SK-N-SH (cell line): ENCODE measurements around the gene VGLL3. TPM values are rescaled to one million over a fixed set of nuclear protein-coding genes. Genes with fewer than 3 reads are reported as not detected.

Experiments used
- CTCF ChIA-PET: fragments of 300-600, 350-600 bp; formaldehyde crosslinking; extraction: SDS; loops from one replicate; lab custom pipeline; 2021; lab: Yijun Ruan, JAX
- POLR2A ChIA-PET: fragments of 350-600 bp; sonication (Branson Sonifier 250); formaldehyde crosslinking; extraction: SDS; loops from one replicate; lab custom pipeline; 2020; ENCODE audit warnings: antibody characterized with exemption, inconsistent platforms; lab: Yijun Ruan, JAX
- DNase-seq: peaks from one replicate; pipeline ENCODE4 v3.0.0; 2012
- H2AFZ ChIP-seq: fragments of 200-600 bp; sonication (generic); 2 replicates; pipeline ENCODE4 v1.8.1; 2016; ENCODE audit warnings: antibody characterized with exemption, mild to moderate bottlenecking, low read depth
- H3F3A ChIP-seq: fragments of 200-600 bp; sonication (generic); replicated peaks from 2 replicates; pipeline ENCODE3; 2016; ENCODE audit warnings: antibody characterized with exemption, mild to moderate bottlenecking; ENCODE audit not compliant: insufficient read depth
- H3K27ac ChIP-seq, 2 experiments: fragments of 200-500 bp in 1 of 2; fragments of 200-600 bp in 1 of 2; sonication (Bioruptor generic) in 1 of 2; sonication (generic), shearing (Covaris generic) in 1 of 2; 2 replicates each; pipeline versions ENCODE4 v1.5.1 to v1.6.1; 2014 to 2016; ENCODE audit warnings: low read depth in 2 of 2, inconsistent platforms in 1 of 2, low read length in 1 of 2, mild to moderate bottlenecking in 1 of 2, mixed read lengths in 1 of 2
- H3K27me3 ChIP-seq: fragments of 200-600 bp; sonication (generic), shearing (Covaris generic); 2 replicates; pipeline ENCODE4 v1.6.1; 2016; ENCODE audit warnings: mixed run types; ENCODE audit not compliant: insufficient read depth
- H3K36me3 ChIP-seq, 2 experiments: fragments of 200-500 bp in 1 of 2; fragments of 200-600 bp in 1 of 2; sonication (Bioruptor generic) in 1 of 2; sonication (generic) in 1 of 2; replicated peaks in 1 of 2; 2 replicates each; pipeline versions ENCODE3 to v1.5.1; 2014 to 2016; ENCODE audit warnings: low read length in 1 of 2, mild to moderate bottlenecking in 1 of 2; ENCODE audit not compliant: insufficient read depth in 2 of 2, control insufficient read depth in 1 of 2
- H3K4me1 ChIP-seq, 2 experiments: fragments of 200-500 bp in 1 of 2; fragments of 200-600 bp in 1 of 2; sonication (Bioruptor generic) in 1 of 2; sonication (generic), shearing (Covaris generic) in 1 of 2; 2 replicates each; pipeline versions ENCODE4 v1.5.1 to v1.6.1; 2014 to 2016; ENCODE audit warnings: low read depth in 1 of 2, low read length in 1 of 2, mixed run types in 1 of 2; ENCODE audit not compliant: insufficient read depth in 2 of 2, control insufficient read depth in 1 of 2
- H3K4me2 ChIP-seq: fragments of 200-600 bp; sonication (generic), shearing (Covaris generic); 2 replicates; pipeline ENCODE4 v1.6.1; 2017; ENCODE audit warnings: mixed run types
- H3K4me3 ChIP-seq, 2 experiments: fragments of 200-500 bp in 1 of 2; fragments of 200-600 bp in 1 of 2; sonication (Bioruptor generic) in 1 of 2; sonication (generic), shearing (Covaris generic) in 1 of 2; 2 replicates each; pipeline versions ENCODE4 v1.5.1 to v1.8.1; 2014 to 2016; ENCODE audit warnings: low read depth in 2 of 2, inconsistent platforms in 1 of 2, low read length in 1 of 2, mild to moderate bottlenecking in 1 of 2, mixed read lengths in 1 of 2, moderate library complexity in 1 of 2
- H3K79me2 ChIP-seq: fragments of 200-600 bp; sonication (generic); 2 replicates; pipeline ENCODE4 v1.8.1; 2017; ENCODE audit warnings: mild to moderate bottlenecking; ENCODE audit not compliant: insufficient read depth
- H3K9ac ChIP-seq: fragments of 200-600 bp; sonication (generic); 2 replicates; pipeline ENCODE4 v1.6.1; 2017; ENCODE audit warnings: mixed run types
- H3K9me2 ChIP-seq: fragments of 200-600 bp; sonication (generic); 2 replicates; pipeline ENCODE4 v1.6.1; 2017; ENCODE audit warnings: mixed run types
- H3K9me3 ChIP-seq: fragments of 200-600 bp; sonication (generic); 2 replicates; pipeline ENCODE4 v1.6.1; 2017; ENCODE audit warnings: mixed run types, mild to moderate bottlenecking, moderate library complexity
- H4K20me1 ChIP-seq: fragments of 200-600 bp; sonication (generic); 2 replicates; pipeline ENCODE4 v1.6.1; 2017; ENCODE audit warnings: mild to moderate bottlenecking, mixed run types; ENCODE audit not compliant: insufficient read depth
- ELF1 ChIP-seq: IDR thresholded peaks from 2 replicates; pipeline ENCODE4 v1.4.0; 2012
- FOSL2 ChIP-seq: IDR thresholded peaks from 2 replicates; pipeline ENCODE4 v1.4.0; 2012; ENCODE audit warnings: low read depth, mild to moderate bottlenecking, moderate library complexity, borderline replicate concordance
- GATA2 ChIP-seq: sonication (generic); formaldehyde crosslinking; IDR thresholded peaks from 2 replicates; pipeline ENCODE4 v1.5.0; 2020; ENCODE audit warnings: mild to moderate bottlenecking, missing genetic modification reagents
- JUND ChIP-seq: IDR thresholded peaks from 2 replicates; pipeline ENCODE4 v1.4.0; 2012
- MXI1 ChIP-seq: IDR thresholded peaks from 2 replicates; pipeline ENCODE4 v1.6.1; 2012; ENCODE audit warnings: mild to moderate bottlenecking, low read depth, low read length, improper control_type of control experiment
- NFIC ChIP-seq: IDR thresholded peaks from 2 replicates; pipeline ENCODE4 v1.4.0; 2012; ENCODE audit warnings: borderline replicate concordance
- NRF1 ChIP-seq: IDR thresholded peaks from 2 replicates; pipeline ENCODE4 v1.6.1; 2012; ENCODE audit warnings: low read depth, mild to moderate bottlenecking, low read length
- POLR2AphosphoS5 ChIP-seq: IDR thresholded peaks from 2 replicates; pipeline ENCODE4 v1.6.1; 2012; ENCODE audit warnings: low read depth, low read length
- RCOR1 ChIP-seq: fragments of 150-350 bp; IDR thresholded peaks from 2 replicates; pipeline ENCODE4 v1.6.1; 2017; ENCODE audit warnings: antibody characterized with exemption, low read length
- RFX5 ChIP-seq: IDR thresholded peaks from 2 replicates; pipeline ENCODE4 v1.6.1; 2012; ENCODE audit warnings: mild to moderate bottlenecking, improper control_type of control experiment, low read length
- RXRA ChIP-seq: IDR thresholded peaks from 2 replicates; pipeline ENCODE4 v1.4.0; 2012; ENCODE audit warnings: low read depth, mild to moderate bottlenecking, borderline replicate concordance
- SIN3A ChIP-seq: IDR thresholded peaks from 2 replicates; pipeline ENCODE4 v1.6.1; 2012; ENCODE audit warnings: low read depth, mild to moderate bottlenecking, low read length, moderate library complexity, borderline replicate concordance
- WGBS: methylation state at CpG from one replicate; pipeline ENCODE4 v1.1.6; 2017; ENCODE audit warnings: low lambda C conversion rate; 5-methylcytosine and 5-hydroxymethylcytosine counted together
- polyA plus RNA-seq, 3 experiments: library from polyadenylated mRNA; depleted of rRNA; stranded (reverse); fragments of >200 nt; gene quantifications; 2 replicates each; pipeline ENCODE4 v1.2.3, GENCODE V29; 2012
- TF ChIP-seq, protein P1 (sequence below): IDR thresholded peaks from 2 replicates; pipeline ENCODE4 v1.4.0; 2012; ENCODE audit warnings: low read depth, borderline replicate concordance
- TF ChIP-seq, protein P2 (sequence below): fragments of 150-350 bp; IDR thresholded peaks from 2 replicates; pipeline ENCODE4 v1.6.1; 2016; ENCODE audit warnings: mild to moderate bottlenecking, low read depth, low read length
- TF ChIP-seq, protein P3 (sequence below): fragments of 200-600 bp; sonication (generic); IDR thresholded peaks from 2 replicates; pipeline ENCODE4 v1.6.1; 2017; ENCODE audit warnings: antibody characterized with exemption, mild to moderate bottlenecking, moderate library complexity

VGLL3 gene
- polyA plus RNA-seq, 1 of the 3 experiments (the other 2 are of a cell fraction), result not detected

DNA sequence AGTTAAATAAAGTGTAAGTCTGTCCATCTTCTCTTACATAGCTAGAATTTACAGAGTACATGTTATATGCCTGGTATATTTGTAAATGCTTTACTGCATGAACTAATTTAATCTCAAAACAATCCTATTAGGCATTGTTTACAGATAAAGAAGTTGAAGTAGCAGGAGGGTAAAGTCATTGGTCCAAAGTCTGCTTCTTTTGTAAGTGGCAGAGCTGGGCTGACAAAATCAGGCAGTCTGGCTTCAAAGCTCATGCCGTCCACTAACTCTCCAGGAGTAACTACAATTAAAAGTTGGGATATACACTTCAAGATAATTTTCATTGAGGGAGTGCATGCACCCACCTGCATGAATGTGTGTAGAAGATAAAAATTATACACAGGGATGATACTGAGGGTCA, 27.3 kb downstream of the VGLL3 start:
- Histone ChIP-seq H3K4me1 (no peaks in the 10 kb centered on the region), H3K36me3 (no peaks in the 10 kb centered on the region), H3F3A (no peaks in the 10 kb centered on the region), H2AFZ (no peak overlapping the region), H3K79me2 (no peaks in the 10 kb centered on the region), H3K4me3 (no peak overlapping the region)
- TF ChIP-seq FOSL2 (no peak), SIN3A (no peak), MXI1 (no peak), RCOR1 (no peak), GATA2 (CRISPR knock-in tag) (no peak), ELF1 (no peak), RXRA (no peak), NRF1 (no peak)
- TF ChIP-seq, protein P1, sequence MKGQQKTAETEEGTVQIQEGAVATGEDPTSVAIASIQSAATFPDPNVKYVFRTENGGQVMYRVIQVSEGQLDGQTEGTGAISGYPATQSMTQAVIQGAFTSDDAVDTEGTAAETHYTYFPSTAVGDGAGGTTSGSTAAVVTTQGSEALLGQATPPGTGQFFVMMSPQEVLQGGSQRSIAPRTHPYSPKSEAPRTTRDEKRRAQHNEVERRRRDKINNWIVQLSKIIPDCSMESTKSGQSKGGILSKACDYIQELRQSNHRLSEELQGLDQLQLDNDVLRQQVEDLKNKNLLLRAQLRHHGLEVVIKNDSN, result no peak
- TF ChIP-seq, protein P2, sequence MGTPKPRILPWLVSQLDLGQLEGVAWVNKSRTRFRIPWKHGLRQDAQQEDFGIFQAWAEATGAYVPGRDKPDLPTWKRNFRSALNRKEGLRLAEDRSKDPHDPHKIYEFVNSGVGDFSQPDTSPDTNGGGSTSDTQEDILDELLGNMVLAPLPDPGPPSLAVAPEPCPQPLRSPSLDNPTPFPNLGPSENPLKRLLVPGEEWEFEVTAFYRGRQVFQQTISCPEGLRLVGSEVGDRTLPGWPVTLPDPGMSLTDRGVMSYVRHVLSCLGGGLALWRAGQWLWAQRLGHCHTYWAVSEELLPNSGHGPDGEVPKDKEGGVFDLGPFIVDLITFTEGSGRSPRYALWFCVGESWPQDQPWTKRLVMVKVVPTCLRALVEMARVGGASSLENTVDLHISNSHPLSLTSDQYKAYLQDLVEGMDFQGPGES, result no peak
- TF ChIP-seq, protein P3, sequence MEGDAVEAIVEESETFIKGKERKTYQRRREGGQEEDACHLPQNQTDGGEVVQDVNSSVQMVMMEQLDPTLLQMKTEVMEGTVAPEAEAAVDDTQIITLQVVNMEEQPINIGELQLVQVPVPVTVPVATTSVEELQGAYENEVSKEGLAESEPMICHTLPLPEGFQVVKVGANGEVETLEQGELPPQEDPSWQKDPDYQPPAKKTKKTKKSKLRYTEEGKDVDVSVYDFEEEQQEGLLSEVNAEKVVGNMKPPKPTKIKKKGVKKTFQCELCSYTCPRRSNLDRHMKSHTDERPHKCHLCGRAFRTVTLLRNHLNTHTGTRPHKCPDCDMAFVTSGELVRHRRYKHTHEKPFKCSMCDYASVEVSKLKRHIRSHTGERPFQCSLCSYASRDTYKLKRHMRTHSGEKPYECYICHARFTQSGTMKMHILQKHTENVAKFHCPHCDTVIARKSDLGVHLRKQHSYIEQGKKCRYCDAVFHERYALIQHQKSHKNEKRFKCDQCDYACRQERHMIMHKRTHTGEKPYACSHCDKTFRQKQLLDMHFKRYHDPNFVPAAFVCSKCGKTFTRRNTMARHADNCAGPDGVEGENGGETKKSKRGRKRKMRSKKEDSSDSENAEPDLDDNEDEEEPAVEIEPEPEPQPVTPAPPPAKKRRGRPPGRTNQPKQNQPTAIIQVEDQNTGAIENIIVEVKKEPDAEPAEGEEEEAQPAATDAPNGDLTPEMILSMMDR, result no peak
- TF ChIP-seq, all 33 proteins: peak for 0
- Histone ChIP-seq H3K27ac (no peak overlapping the region), H4K20me1 (no peaks in the 10 kb centered on the region), H3K9me2 (no peaks in the 10 kb centered on the region), H3K9me3 (no peaks in the 10 kb centered on the region), H3K9ac (no peak overlapping the region), H3K4me2 (no peak overlapping the region), H3K27me3 (no peaks in the 10 kb centered on the region; the same call in 1 of the 2 replicates)
- ChIA-PET CTCF (no interaction called here), POLR2A (no interaction called here)
- DNase-seq, result no peak
- WGBS, result 13% methylated on average over 1 of the region's 1 CpG

DNA sequence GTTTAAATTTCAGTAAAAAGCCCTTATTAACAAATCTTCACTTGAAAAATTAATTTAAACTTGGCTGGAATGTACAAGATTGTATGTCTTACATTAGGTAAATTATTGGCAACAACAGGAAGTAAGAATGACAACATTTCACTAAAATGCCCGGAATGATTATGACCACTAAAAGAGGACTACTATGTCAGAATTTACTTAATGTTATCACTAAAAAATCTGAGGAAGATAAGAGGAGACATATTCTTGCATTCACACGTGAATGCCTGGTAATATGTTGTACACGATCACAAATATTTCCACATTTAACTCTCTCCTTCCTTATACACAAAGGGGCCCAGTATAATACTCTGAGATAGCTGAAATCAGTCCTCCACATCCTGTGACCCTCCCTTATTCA, 29.7 kb downstream of the VGLL3 start:
- DNase-seq, result no peak
- no peaks in the 10 kb centered on the region for H3K4me1 ChIP-seq
- no peaks in the 10 kb centered on the region for H3K9me3 ChIP-seq
- peaks cover 2% of the 10 kb centered on the region; the same call in 1 of the 2 replicates for H3K27me3 ChIP-seq
- no peak overlapping the region for H3K27ac ChIP-seq
- H3F3A ChIP-seq, result no peaks in the 10 kb centered on the region
- TF ChIP-seq SIN3A, result no peak
- TF ChIP-seq RFX5, result no peak
- TF ChIP-seq POLR2AphosphoS5, result no peak
- TF ChIP-seq GATA2 (CRISPR knock-in tag), result no peak
- no peak for TF ChIP-seq JUND
- no peak for TF ChIP-seq NFIC
- TF ChIP-seq, protein P1, result no peak
- H2AFZ ChIP-seq, result no peak overlapping the region
- no peak overlapping the region for H3K4me3 ChIP-seq
- no peaks in the 10 kb centered on the region for H3K9me2 ChIP-seq
- H3K4me2 ChIP-seq, result no peak overlapping the region
- no peaks in the 10 kb centered on the region for H3K36me3 ChIP-seq
- H3K79me2 ChIP-seq, result no peaks in the 10 kb centered on the region
- ChIA-PET POLR2A (no interaction called here), CTCF (no interaction called here)
- H3K9ac ChIP-seq, result no peak overlapping the region
- WGBS, result 6% methylated on average over 3 of the region's 3 CpGs
- no peaks in the 10 kb centered on the region for H4K20me1 ChIP-seq
